HG02943 (cell line): ENCODE data around the gene SCN5A.

Source experiments
- ATAC-seq: cut with Tn5 transposase; IDR thresholded peaks from one replicate; pipeline ENCODE4 v1.9.1; 2021; ENCODE audit warnings: mild to moderate bottlenecking, low read depth, moderate library complexity; ENCODE audit not compliant: unreplicated experiment

Gene SCN5A

DNA sequence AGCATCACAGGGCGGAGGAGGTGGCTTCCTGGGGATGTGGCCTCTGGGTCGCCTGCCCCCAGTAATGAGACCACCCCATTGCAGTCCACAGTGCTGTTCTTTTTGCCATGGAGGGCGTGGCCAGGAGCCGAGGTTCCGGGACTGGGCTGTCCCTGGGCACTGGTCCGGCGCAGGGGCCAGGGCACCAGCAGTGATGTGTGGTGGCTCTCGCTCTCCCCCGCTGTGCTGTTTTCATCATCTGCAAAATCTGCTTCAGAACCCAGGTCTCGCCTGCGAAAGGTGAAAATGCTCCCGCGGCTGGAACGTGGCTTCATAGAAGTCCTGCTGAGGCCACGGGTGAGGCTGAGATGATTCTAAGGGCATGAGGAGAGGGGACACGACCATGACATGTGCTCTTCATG, 45.8 kb downstream of the SCN5A start:
- no peak for ATAC-seq

DNA sequence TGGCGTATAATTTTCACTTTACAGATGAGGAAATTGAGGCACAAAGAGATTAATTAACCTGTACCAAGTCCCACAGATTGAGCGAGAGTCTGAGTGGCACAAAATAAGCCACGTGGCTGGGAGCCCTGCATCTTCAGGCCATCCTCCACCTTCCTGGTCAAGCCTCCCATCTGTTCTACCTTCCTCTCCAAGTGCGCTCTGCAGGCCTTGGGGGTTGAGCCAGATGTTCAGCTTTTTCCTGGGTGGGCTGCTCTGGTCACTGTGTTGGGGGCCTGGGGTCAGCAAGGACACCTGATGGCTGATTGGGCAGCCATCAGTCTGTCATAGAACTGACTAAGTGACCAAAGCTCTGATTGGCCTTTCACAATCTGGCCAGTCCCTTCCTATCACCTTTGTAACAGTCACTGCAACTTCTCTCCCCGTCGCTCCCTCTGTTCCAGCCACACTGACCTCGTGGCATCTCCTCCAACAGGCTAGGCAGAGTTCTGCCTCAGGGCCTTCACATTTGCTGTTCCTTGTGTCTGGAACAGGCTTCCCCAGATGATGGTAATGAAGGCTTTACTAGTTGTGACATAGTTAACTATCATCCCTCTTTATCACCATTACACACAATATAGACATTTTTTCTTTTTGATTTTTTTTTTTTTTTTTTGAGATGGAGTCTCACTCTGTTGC, 46.8 kb downstream of the SCN5A start:
- ATAC-seq, result no peak

DNA sequence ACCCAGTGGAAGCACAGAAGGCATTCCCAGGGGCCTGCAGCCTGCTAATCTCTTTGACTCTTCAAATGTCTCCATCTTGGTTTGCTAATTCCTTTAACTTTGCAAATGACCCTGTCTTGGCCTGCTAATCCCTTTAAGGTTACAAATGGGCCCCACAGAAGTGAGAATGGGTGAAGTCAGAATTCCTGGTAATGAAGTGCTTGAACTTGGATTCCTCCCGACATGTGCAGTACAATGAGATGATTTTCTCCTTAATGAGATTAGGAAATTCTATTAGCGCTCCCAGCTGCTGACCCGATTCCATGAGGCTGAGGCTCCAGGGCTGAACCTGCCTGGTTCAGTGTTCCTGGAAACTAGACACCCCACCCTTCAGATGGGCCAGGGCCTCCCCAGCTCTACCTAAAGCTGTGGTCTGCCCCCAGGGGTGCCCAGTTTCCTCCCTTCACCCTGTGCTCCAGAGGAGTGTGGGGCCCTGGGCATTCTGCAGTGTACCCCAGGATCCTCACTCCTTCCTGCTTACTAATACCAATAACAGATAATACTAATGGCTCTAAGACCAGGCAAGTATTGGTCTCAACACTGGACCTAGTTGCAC, 47.4 kb downstream of the SCN5A start:
- ATAC-seq, result no peak

DNA sequence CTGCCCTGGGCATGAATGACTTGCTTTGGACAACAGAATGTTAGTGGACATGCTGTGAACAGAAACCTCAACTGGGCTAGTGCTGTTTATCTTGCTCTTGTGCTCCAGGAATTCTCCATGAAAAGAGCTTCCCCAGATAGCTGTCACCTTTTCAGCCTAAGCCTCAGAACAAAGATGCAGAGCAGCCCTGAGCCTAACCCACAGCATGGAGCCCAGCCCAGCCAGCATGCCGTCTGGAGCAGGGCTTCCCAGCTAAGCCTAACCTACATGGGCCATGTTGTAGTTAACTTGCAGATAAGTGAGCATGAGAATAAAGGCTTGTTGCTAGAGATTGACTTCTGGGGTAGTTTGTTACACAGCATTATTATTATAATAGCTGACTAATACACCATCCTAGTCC, 48.9 kb downstream of the SCN5A start:
- no peak for ATAC-seq

DNA sequence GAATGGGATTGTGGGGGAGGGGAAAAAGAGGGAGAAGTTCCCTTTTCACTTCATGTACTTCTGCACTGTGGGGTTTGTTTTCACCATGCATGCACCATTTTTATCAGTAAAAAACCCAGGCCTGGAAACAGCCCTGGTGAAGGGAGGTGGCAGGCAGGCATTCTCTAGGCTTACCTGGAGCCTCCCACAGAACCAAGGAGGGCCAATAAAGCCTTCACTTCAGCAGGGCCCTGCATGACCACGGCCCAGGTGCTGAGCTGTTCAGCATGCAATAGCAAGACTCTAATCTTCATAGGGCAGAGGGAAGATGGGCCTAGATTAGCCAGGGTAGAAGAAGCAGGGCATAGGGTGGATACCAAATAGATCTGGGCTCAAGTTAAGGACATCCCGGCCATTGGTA, 49.6 kb downstream of the SCN5A start:
- no peak for ATAC-seq

DNA sequence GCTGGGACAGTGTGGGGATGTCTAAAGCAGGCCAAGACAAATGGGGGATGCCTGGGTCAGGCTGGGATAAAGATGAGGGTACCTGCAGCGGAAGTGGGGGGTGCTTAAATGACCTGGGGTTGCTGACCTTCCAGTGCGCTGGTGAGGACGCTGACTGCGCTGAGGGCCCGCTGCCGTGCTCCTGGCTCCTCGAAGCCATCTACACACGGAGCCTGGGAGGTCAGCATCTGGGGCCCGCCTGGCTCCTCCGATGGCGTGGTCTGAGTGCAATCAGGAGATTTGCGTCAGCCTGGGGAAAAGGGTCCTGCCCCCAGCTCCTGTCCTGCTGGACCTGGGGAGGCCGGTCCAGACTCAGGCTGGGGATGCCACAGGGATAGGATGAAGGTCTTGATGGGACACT, 50.7 kb downstream of the SCN5A start:
- no peak for ATAC-seq

DNA sequence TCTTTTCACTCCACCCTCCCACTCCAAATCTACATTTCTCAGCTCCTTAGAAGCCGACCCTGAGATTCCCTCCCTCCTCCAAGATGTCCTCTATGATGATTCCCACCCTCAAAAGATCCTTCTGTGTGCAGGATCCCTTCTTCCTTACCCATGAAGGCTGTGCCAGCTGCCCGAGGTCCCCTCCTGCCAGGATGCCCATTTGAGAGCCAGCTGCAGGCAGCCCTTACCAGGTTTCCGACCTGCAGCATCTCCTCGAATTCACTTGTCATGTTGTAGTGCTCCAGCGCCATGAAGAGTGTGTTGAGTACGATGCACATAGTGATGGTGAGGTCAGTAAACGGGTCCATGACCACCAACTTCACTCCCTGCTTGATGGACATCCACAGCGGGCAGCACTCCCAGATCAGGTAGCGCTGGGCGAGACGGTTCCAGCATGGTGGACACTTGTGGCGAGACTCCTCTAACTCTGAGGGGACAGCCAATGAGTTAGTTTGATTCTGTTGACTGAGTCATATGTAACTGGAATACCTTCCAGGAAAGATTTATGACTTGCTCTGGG, 51.9 kb downstream of the SCN5A start:
- no peak for ATAC-seq

DNA sequence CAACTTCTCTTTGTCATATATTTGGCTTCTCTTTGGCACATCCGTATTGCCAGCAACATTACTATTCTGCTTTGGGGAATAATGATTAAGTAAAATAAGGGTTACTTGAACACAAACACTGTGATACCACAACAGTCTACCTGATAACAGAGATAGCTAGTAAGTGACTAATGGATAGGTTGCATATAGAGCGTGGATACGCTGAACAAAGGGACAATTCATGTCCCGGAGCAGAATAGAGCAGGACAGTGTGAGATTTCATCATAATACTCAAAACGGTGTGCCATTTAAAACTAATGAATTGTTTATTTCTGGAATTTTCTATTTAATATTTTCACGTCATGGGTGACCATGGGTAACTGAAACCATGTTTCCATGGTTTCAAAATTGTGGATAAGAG, 54.1 kb downstream of the SCN5A start:
- ATAC-seq, result no peak

DNA sequence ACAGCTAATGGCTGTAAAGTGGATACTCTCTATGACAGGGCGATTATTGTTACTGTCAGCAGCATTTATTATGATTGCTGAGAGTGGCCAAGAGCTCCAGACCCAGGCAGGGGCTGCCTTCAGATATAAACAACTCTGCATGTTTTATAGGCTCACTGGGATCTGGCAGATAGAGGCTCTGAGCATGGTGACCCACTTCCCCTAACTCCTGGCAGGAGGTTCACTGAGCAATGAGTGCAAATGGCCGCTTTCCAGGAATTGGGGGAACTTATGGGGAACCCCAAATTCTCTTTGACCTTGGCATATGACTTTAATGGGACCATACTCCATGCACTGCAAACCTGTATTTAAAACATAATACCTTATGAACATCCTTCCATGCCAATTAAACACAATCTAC, 59.0 kb downstream of the SCN5A start:
- no peak for ATAC-seq

DNA sequence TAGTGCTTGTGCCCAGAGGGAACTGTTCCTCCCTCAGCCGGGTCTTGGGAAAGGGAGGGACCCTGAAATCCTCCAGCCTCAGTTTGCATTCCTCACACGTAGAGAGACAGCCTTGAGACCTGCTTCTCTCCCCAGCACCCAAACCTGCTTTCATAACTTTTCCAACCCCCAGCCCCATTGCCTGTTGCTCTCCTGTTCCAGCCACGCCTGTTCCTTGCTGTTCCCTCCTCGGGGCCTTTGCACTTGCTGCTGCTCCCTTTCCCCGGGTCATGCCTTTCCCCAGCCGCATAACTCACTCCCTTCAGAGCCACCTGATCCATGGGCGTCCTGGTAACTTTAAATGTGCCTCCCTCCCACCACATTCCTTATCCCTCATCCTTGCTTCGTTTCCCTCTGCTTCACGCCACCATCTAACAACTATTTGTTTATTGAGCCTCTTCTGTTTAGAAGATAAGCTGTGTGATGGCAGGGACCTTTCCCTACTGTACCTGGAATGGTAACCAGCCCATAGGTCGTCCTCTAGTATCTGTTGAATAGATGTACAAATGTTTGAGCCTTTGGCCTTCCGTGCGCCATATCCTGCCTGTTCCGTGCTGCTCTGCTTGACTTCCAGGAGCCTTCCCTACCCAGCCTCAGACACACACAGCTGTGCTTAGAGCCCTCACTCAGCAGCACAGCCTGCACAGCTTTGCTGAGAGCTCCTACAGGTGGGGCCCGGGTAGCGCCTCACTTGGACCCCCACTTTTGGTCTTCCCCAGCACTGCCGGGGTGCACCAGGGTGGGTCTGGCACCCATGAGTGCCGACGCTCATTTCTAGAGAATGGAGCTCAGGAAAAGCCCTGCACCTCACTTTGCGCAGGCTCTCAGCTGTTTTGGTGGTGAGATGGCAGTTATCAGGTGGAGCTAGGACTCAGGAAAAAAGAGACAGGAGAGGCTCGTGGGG, 60.2 kb downstream of the SCN5A start:
- ATAC-seq, result no peak

DNA sequence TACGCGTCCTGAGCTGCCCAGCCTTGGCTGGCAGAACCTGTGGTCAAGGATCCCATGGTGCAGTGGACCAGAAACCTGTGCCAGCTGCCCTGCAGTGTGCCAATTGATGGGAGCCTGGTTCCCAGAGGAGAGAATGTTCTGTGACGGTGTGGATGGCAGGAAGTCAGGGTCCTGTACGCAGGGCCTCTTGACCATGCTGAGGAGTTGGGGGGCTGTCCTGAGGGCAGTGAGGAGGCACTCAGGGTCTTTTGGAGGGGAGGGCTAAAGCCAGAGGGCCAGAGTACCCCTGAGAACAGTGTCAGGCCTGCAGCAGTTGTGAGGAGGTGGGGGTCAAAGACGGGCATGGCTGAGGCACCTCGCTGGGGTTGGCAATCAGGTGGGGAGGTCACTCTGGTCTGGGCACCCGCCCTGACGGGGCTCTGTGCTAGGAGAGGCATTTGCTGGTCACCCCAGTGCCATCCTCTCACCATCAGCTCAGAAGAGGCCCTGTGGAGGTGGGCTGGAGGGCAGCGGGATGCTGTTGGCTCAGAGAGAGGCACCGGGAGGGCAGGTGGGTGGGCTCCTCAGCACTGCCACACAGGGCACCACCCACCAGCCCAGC, 61.0 kb downstream of the SCN5A start:
- ATAC-seq, result no peak

DNA sequence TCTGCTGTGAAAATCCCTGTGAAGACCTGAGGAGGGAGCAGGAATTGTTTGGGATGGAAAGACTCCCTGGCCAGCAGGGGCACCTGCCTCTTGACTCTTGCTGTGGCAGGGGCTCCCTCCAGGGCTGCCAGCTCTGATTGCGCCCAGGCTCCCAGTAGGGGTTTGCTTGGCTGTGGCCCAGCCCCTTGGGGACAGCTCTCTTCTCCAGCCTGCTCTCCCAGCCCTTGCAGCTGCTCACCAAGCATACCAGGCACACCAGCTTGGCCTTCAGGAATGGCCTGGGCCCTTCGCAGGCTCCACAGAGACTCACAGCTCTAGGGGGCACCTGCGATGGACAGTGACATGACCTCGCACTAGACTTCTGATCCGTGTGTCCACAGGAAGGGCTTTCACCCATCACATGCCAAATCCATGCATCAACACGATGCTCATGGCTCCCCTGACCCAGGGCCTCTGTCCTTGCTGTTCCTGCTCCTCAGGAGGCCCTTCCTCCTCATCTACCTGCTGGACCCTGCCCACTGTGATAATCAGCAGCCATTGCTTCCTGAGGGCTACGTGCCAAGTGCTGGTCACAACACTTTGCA, 61.8 kb downstream of the SCN5A start:
- no peak for ATAC-seq

DNA sequence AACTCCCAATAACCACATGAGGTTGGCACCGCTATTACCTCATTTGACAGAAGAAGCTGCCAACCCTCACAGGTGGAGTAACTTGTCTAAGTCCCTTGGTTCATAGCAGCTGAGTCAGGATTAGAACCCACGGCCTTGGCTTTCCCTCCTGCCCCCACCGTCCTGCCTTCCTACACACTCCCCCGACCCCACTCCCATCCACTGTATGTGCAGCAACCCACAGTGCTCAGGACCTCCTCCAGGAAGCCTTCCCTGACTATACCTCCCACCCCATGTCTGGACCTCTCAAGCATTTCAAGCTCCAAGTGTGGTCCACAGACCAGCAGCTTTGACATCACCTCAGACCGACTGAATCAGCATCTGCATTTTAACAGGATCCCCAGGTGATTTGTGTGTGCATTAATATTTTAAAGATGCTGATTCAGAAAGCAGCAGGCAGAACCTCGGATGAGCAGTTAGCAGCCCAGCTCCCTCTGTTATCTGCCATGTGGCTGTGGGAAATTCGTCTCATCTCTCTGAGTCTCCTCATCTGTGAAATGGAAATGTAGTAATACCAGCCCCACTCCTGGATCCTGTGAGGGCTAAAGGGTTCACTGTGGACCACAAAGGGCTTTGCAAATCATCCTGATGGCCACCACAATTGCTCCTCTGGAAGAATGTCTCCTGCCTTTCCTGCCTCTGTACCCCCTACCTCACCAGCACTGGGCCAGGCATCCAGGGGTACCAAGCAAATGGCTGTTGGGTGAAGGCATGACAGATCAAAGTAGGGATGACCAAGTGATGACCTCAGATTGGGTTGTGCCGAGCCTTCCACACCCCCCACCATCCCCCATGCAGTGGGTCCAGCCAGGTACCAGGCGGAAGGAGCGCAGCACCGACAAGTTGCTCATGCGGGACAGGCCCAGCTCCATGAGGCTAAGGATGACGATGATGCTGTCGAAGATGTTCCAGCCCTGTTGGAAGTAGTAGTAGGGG, 62.7 kb downstream of the SCN5A start:
- no peak for ATAC-seq

DNA sequence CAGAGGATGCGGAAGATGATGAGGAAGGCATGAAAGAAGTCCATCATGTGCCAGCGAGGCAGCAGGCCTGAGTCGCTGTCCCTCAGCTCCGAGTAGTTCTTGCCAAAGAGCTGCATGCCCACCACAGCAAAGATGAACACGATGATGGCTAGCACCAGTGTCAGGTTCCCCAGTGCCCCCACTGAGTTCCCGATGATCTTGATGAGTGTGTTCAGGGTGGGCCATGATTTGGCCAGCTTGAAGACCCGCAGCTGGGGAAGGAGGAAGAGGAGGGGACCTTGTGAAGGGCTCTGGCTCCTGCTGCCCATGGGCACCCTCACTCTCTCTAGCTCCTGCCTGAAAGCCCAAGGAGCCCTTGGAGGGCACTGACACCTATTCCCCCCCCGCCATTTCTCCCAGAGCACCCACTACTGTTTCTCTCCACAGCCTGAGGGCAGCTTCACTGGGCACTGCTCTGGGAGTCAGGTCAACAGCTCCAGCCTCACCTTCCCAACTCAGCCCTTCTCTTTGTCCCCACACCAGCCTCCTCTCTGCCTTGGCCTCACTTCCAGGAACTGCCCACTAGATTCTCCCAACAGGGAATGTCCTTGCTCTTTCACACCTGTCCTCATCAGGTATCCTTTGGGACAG, 63.6 kb downstream of the SCN5A start:
- ATAC-seq, result no peak

DNA sequence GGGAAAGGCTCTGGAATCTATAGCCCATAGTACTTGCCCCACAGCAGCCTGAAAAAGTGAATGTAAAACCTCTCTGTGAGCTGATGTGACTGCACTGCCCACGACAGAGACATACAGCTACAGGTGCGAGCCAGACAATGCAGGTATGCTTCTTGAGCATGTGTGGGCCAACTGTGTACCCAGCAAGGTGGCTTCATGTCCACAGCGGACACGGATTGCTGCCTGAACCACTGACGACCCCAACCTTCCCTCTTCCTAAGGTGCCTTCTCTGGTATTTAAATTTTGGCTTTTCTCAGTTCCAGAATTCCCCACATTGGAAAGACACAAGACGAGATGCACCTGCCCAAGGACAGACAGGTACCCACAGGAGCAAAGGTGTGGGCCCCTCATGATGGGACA, 65.8 kb downstream of the SCN5A start:
- ATAC-seq, result no peak

DNA sequence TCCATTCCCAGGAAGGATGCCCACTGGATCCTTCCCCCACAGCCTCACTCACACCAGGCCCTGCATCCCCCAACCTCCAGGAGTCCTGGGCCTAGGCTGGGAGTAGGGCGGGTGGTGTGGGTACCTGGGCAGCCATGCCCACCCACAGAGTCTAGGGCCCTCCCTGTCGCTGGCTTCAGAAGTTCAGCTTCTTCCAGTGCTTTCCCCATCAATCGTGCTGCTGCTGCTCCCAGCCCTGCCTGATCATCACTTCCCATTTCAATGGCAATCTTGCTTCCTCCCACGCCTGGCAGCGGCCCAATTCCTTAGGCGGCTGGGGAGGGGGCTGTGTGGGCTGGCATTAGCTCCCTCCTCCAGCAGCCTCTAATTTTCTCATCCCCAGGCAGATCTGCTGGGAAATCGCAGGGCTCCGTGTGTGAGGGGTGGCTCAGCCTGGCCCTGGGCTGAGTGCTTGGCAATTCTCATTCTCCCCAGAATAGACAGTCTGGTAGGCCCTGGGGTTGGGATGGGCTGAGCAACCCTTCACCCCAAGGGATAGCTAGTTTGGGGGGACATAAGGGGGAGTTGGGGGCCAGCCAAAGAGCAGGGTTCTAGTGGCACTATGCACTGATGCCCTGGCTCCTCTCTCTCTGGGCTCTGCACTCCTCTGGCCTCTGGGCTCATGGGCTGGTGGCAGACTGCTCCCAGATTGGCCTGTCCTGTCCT, 66.4 kb downstream of the SCN5A start:
- ATAC-seq, result no peak

DNA sequence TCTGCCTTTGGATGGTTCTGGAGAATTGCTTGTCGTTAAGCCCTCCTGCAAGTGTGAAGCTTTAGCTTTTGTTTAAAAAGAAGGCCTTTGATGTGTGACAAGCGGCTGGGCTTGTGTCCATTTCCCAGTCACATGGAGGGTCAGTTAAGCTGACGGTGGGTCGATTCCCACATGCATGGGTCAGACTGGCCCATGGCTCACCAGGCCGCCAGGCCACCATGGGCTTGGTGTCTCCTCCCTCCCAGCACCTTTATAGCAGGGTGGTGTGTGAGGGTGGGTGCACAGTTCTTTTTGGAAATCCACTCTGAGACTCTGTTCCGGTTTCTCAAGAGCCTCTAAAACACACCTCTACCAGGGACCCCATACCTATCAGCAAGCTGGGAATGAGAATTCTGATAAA, 67.2 kb downstream of the SCN5A start:
- ATAC-seq, result no peak

DNA sequence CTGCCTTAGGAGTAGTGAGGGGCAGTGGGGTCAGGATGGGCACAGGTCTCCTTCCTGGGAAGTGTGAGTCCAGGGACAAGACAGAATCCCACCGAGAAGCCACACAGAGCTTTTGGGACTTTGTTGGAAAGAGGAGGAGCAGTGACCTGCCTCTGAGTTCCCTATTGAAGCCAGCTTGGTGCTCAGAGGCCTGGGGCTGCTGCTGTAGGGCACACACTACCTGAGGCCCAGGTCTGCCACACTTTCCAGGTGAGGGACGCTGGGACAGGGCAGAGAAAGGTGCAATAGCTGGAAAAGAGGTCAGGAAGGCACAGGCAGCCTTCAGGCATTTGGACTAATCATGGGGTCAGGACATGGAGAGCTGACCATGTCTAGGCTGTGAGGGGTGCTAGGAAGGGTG, 67.7 kb downstream of the SCN5A start:
- ATAC-seq, result no peak
